ENCODE measurements around the gene BCL7B.

DNA sequence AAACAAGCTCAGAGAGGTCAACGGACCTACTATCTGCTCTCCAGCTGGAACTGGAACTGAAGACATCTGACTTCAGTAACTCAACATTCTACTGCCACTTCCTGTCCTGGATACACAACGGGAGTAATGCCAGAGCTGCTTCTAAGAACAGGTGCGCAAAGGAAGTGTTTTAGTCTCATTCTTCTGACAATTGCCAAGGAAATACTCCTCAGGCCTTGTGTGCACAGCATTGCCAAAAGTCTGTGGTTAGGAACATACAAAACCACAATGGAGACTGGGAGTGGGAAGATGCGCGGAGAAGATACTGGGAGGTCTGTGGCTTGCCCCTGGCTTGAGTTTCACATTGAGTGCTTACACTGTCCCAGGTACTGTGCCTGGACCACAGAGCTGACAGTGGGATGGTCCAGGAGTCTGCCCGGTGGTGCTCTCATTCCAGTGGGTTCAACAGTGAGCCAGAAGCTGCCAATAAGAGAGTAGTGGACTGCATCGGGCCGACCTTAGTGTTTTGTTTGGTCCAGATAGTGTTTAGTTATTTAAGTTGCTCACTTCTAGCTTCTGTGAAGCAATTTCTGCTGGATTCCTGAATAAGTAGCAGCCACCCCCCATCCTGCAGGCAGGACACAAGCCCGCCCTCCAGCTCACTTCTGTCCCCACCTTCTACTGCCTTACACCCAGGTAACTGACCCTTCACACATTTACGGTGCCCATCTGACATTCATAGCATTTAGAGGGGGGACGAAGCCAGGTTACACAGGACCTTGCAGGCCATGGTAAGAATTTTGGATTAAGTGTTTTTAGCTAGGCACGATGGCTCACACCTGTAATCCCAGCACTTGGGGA lies 10.6 kb upstream of the BCL7B start:
- TF ChIP-seq POLR2A (IDR thresholded peaks at IDR 0.05; ENCODE audit: low read length) (no peak), GATA1 (IDR thresholded peaks at IDR 0.05; ENCODE audit: low read depth, low read length) (no peak)

Measured in erythroblast (primary cell).